GM12874 (cell line): ENCODE measurements around the gene CIAO1.

Experiments
- CTCF ChIP-seq: IDR thresholded peaks from 2 replicates; pipeline ENCODE4 v1.5.1; 2011; ENCODE audit warnings: low read depth, mild to moderate bottlenecking, control low read depth, low read length, moderate library complexity; ENCODE audit not compliant: insufficient read depth

CIAO1 gene

GRCh38 chr2:96238266-96238665 lies 27.8 kb upstream of the CIAO1 start:
- TF ChIP-seq CTCF = no peak

- no peak for TF ChIP-seq CTCF
These were observed 26.9 kb upstream of the CIAO1 start for GRCh38 chr2:96239091-96239490.

GRCh38 chr2:96239745-96240264 lies 26.2 kb upstream of the CIAO1 start:
- TF ChIP-seq CTCF = no peak

- TF ChIP-seq CTCF = no peak
These were observed 25.5 kb upstream of the CIAO1 start for GRCh38 chr2:96240341-96241038.

- TF ChIP-seq CTCF = peak; percentile 17; the same call in 1 of the 2 replicates
These were observed 24.8 kb upstream of the CIAO1 start for GRCh38 chr2:96241227-96241626.

GRCh38 chr2:96241900-96242611 lies 24.0 kb upstream of the CIAO1 start:
- no peak for TF ChIP-seq CTCF

GRCh38 chr2:96243843-96244242 lies 22.2 kb upstream of the CIAO1 start:
- no peak for TF ChIP-seq CTCF
